HFF-Myc (cell line): ENCODE data around the gene BABAM2.
"Not testable (repeated sequence)": the region's sequence is repeated elsewhere in the genome, so short reads cannot be mapped to it uniquely, and the experiment has no call there.

ENCODE experiments used
- DNase-seq: peaks from one replicate; pipeline ENCODE4 v3.0.0-alpha.2; 2011; ENCODE audit warnings: low read depth; ENCODE audit errors: extremely low read depth
- H3K4me3 ChIP-seq: replicated peaks from 2 replicates; pipeline ENCODE4 v1.5.1; 2011; ENCODE audit warnings: low read depth, mild to moderate bottlenecking, control low read depth, low read length
- CTCF ChIP-seq: IDR thresholded peaks from 2 replicates; pipeline ENCODE4 v1.5.1; 2012; ENCODE audit warnings: mild to moderate bottlenecking, low read depth, low read length, control low read depth; ENCODE audit errors: missing control alignments

Gene BABAM2

GRCh38 chr2:28102455-28102874 lies 211.9 kb downstream of the BABAM2 start:
- no peak for TF ChIP-seq CTCF
- peak; percentile 85 for DNase-seq
- H3K4me3 ChIP-seq: no peak overlapping the region; the same call in 1 of the 2 replicates

- DNase-seq: no peak
- no peak for TF ChIP-seq CTCF
Observed at GRCh38 chr2:28103611-28104010, 213.1 kb downstream of the BABAM2 start.

GRCh38 chr2:28108143-28108542 lies 217.6 kb downstream of the BABAM2 start:
- no peak for TF ChIP-seq CTCF
- no peak for DNase-seq
- H3K4me3 ChIP-seq: no peak overlapping the region

More at GRCh38 chr2:28103611-28104010, 213.1 kb downstream of the BABAM2 start:
- H3K4me3 ChIP-seq: no peak overlapping the region

GRCh38 chr2:28113771-28114170 lies 223.2 kb downstream of the BABAM2 start:
- H3K4me3 ChIP-seq, DNase-seq: not testable (repeated sequence)

GRCh38 chr2:28117104-28117596 lies 226.6 kb downstream of the BABAM2 start:
- H3K4me3 ChIP-seq: no peak overlapping the region
- DNase-seq: no peak
- TF ChIP-seq CTCF: no peak

GRCh38 chr2:28119631-28120030 lies 229.1 kb downstream of the BABAM2 start:
- DNase-seq: no peak
- no peak for TF ChIP-seq CTCF
- H3K4me3 ChIP-seq: no peak overlapping the region

GRCh38 chr2:28128281-28128950 lies 237.9 kb downstream of the BABAM2 start:
- TF ChIP-seq CTCF: no peak
- H3K4me3 ChIP-seq: no peak overlapping the region
- no peak for DNase-seq
